RPMI7951 (cell line): ENCODE results near the gene RPS6KA1. TPM values are rescaled to one million over a fixed set of nuclear protein-coding genes. Genes with fewer than 3 reads are reported as not detected.
A peak's percentile ranks its signal among the peaks of the same experiment; 100 is the strongest.
"Not testable (repeated sequence)": the region's sequence is repeated elsewhere in the genome, so short reads cannot be mapped to it uniquely, and the experiment has no call there.

Experiments used
- DNase-seq: peaks from one replicate; pipeline ENCODE4 v3.0.0-alpha.2; 2012; ENCODE audit warnings: low read depth
- total RNA-seq: library from RNA; depleted of rRNA; stranded (reverse); fragments of >200 nt; shearing (Covaris generic); gene quantifications from 2 replicates; pipeline ENCODE4 v1.2.3, GENCODE V29; 2014

The RPS6KA1 gene
- total RNA-seq, 1 experiment from 2014 or later: 33.6 TPM

DNA sequence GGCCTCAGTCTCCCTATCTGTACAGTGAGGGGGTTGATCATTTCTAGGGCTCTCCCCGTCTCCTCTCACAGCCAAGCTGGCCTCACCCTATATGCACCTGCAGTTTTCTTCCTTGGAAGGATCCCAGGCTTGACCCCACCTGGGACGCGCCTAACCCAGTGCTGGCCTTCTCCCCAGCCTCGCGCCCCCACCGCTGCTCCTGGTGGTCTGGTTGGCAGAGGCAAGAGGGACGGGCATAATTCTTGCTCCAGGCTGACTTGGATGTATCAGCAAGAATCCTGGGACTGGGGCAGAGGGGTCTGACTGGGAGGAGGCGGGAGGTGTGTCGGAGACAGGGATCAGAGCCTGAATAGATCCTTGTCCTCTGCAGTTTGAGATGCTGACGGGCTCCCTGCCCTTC is 25.2 kb downstream of the RPS6KA1 start:
- no peak for DNase-seq

DNA sequence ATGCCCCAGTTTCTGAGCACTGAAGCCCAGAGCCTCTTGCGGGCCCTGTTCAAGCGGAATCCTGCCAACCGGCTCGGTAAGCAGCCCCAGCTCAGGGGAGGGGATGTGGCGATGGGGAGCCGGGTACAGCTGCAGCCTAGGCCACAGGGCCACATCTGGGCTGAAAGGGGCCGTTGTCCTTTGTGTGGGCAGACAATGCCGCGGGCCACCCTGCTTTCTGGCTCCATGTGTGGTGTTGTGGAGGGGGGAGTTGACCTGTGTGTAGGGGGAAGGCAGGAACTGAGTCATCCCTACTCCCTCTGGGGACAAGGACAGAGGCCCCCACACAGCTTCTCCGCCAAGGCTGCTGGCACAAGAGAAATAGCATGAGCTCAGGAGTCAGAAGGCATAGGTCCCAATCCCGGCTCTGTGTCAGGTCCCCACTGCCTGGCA is 26.0 kb downstream of the RPS6KA1 start:
- DNase-seq: peak; percentile 97

DNA sequence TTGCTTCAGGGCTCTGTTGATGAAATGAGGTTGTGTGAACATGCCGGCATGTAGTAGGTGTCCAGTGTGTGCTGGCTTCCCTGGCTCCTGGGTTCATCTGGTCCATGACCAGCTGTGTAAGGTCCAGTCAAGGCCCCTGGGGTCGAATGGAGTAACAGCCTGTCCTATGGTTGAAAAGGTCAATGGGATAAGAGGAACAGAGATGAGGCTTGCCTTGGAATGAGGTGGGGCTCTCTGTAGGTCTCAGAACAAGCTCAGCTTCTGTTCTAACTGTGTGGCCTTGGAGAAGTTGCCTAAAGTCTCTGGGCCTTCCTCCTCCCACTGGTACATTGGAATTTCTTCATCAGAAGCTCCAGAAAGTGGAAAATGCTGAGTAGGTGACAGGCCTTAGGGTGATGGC is 26.6 kb downstream of the RPS6KA1 start:
- no peak for DNase-seq

DNA sequence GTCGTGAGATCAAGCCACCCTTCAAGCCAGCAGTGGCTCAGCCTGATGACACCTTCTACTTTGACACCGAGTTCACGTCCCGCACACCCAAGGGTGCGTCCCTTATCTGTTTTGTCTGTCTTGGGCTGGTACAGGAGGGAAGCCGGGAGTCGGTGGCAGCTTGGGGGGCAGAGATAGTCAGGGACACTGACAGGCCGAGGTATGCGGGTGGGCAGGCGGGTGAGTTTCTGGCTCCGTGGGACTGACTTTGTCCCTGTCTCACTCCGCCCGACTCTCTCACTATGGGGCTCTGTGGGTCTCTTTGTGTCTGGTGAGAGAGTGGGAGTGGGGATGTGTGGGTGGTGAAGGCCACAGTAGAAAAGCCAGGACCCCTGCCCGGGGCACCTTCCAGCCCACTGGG is 27.4 kb downstream of the RPS6KA1 start:
- no peak for DNase-seq

DNA sequence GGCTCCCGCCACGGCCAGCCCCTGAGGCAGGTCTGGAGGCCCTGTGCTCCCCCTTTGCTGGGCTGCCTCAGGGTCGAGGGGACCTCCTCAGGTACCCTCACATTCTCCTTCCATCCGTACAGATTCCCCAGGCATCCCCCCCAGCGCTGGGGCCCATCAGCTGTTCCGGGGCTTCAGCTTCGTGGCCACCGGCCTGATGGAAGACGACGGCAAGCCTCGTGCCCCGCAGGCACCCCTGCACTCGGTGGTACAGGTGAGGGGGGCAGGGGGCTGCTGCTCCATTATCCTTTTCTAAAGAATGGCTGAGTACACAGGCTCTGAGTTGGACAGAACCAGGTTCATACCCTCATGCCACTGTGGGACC is 29.1 kb downstream of the RPS6KA1 start:
- DNase-seq: no peak

DNA sequence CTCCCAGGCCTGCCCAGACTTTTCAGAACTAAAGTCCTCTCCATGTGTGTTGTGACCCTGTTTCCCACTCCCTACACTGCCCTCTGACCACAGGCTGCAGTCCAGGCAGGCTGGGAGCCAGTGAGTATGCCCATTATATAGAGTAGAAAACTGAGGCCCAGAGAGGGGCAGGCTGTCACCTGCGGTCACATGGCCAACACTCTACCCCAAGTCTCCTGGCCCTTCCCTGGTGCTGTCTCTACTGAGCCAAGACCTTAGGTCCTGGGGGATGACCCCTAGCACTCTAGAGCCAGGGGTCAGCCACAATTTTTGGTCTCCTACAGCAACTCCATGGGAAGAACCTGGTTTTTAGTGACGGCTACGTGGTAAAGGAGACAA is 30.8 kb downstream of the RPS6KA1 start:
- no peak for DNase-seq

DNA sequence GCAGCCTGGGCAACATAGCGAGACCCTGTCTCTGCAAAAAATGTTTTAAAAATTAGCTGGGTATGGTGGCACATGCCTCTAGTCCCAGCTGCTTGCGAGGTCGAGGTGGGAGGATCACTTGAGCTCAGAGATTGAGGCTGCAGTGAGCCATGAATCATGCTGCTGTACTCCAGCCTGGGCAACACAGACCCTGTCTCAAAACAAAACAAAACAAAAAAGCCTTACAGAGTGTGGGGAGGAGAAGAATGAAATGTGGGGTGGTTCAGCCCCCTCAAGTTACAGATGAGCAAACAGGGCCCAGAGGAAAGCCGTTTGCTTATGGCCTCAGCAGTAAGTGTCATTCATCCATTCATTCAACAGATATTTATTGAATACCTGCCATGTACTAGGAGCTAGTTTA is 40.7 kb downstream of the RPS6KA1 start:
- DNase-seq: peak; percentile 26

DNA sequence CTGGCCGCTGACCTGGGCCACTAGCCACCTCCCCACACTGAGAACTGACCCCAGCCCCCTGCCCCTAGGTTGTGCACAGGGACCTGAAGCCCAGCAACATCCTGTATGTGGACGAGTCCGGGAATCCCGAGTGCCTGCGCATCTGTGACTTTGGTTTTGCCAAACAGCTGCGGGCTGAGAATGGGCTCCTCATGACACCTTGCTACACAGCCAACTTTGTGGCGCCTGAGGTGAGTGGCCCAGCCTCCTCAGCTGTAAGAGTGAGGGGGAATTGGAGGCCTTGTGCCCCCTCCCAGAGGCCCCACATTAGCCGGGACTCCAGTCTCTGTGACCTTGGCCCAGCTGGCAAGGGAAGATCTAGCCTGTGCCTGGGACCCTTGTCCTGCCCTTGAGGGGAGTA is 41.8 kb downstream of the RPS6KA1 start:
- DNase-seq: no peak

DNA sequence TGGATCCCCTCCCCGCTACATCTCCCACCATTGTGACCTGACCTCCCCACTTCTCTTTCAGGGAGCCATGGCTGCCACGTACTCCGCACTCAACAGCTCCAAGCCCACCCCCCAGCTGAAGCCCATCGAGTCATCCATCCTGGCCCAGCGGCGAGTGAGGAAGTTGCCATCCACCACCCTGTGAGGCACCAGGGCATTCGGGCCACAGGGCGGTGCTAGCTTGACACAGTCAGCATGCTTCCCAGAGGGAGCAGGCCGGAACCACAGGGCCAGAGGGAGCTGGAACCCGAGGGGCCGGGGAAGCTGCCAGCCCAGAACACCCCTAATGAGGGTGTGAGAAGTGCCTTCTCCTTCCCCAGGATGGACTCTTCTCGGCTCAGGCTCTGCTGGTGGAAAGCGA is 44.5 kb downstream of the RPS6KA1 start:
- DNase-seq: peak; percentile 32

DNA sequence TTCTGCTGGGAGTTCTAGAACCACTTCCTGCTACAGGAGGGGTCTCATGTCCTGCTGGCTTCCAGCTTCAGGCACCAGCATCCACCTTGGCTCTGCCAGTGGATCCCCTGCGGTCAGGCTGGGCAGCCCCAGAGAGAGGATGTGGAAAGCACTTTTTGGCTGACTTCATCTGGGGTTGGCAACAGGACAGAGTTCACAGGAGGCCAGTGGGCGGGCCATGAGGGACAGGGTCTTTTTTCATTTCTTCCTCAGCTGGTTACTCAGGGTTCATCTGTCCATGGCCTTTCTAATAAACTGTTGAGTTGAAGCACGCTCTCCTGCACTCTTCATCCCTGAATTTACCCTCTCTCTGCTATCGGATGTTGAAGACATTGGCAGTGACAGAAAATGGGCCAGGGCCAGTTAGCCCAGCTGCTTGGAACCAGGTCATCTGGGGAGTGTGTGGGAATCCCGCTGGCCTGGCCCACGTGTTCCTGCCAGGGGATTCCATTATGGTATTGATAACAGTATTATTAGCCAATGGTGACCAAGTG is 45.2 kb downstream of the RPS6KA1 start:
- peak; percentile 93 for DNase-seq

DNA sequence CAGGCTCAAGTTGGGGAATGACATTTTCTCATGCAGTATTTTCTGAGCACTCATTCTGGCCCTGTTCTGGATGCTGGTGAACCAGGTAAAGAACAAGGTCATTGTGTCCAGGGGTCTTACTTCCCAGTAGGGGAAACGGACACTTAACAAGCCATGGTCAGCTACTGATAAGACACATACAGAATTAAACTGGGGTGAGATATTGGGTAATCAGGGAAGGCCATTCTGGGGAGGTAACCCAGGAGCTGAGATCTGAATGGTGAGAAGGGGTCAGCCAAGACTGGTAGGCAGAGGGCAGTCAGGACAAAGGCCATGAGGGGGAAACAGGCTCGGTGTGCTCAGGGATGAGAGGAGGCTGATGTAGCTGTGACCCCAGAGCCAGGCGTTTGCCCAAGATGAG is 45.8 kb downstream of the RPS6KA1 start:
- DNase-seq: no peak

DNA sequence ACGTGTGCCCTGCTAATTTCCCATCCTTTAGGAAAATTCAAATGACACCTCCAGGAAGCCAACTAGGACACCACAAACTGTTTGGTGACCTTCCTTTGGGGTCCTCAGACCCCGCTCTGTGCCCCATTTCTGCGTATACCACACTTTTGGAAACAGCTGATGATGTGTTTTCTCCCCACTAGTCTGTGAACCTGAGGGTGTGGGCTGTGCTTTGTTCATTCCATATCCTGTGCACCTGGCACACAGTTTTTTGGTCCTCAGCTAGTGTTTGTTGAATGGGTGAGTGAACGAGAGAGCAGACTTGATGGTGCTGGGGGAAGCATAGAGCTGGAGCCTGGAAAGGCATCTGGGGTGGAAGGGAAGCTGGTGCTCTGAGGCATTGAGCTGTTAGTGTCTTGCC is 48.6 kb downstream of the RPS6KA1 start:
- DNase-seq: no peak

DNA sequence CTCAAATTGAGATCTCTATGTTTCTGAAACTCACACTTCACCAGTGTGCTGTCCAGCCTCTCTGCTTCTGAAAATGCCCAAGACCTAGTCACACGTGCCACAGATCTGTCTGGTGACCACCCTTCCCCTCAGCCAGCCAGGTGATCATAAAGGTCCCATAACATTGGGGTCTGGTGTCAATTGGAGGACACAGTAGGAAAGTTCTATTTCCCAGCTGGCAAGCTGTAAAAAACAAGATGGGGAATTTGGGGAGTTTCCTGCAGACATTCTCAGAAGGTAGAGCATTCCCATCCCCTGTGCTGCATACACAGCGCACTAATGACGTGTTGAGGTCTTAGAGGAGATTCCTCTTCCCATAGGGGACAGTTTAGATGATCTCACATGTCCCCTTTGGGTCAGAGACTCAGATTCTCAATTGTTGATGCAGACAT is 50.1 kb downstream of the RPS6KA1 start:
- DNase-seq: no peak

DNA sequence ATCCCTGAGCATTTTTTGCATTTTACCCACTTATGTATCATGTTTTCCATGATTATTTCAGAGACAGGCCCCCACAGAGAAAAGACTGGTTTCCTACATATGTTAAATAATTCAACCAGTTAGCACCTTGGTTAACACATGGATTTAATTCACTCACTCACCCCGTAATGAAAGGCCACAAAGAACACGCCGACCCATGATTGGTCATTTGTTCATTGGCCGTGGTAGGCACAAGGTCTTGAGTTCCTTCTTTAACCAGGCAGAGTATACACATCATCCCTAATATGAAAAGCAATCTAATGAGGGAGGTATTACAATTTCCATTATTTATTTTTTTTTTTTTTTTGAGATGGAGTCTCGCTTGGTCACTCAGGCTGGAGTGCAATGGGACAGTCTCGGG is 50.6 kb downstream of the RPS6KA1 start:
- DNase-seq: no peak

DNA sequence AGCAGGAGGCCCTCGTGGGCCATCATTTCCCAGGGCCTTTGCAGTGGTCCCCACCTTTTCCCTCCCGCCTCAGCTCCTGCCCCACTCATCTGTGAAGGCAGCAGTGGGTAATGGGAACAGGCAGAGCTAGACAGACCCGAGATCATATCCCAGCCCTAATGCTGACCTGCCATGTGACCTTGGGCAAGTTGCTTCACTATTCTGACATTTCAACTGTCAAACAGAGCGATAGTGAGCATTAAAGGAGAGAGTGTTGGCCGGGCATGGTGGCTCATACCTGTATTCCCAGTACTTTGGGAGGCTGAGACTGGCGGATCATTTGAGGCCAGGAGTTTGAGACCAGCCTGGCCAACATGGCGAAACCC is 51.7 kb downstream of the RPS6KA1 start:
- no peak for DNase-seq

DNA sequence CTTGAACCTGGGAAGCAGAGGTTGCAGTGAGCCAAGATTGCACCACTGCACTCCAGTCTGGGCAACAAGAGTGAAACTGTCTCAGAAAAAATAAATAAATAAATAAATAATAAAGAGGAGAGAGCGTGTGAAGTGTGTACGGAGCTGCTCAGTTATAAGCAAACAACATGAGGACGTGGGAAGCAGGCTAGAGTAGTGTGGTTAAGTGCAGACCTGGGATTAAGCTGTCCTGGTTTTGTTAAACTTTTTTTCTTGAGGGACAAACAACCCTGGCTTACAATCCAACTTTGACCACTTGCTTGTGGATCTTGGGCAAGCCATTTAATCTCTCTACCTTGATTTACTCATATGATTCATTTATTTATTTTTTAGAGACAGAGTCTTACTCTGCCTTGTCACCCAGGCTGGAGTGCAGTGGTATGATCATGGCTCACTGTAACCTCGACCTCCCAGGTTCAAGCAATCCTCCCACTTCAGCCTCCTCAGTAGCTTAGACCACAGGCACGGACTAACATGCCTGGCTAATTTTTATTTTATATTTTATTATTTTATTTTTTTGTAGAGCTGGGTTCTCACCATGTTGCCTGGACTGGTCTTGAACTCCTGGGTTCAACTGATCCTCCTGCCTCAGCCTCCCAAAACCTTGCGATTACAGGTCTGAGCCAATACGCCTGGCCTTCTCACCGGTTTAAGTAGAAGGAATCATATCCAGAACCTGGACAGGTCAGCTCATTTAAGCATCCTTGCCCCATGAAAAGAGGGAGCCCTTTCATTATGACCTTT is 52.7 kb downstream of the RPS6KA1 start:
- DNase-seq: no peak

DNA sequence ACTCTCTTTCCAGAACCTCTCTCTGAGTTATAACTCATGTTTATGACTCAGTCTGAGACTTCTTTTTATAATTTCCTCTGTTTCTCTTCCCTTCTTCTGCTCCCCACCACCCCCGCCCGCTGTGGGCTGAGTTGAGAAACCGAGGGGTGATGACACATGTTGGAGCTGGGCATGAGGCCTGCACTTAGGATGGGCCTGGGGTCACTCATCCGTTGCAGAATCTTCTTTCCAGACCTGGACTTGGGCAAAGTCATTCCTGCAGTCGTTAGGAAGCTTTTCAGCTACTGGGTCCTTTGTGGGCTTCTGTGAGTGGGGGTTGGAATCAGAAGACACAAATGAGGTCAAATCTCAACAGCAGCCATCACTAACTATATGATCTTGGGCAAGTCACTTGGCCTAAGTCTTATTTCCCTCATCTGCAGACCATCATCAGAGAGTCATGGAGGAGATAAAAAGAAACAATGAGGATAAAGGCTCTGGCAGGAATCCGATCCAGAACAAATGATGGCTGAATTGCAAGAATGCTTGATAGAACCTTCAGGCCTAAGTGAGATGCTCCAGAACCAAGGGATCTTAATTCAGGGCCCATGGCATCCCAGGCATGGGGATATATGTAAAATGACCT is 53.4 kb downstream of the RPS6KA1 start:
- DNase-seq: peak; percentile 78

DNA sequence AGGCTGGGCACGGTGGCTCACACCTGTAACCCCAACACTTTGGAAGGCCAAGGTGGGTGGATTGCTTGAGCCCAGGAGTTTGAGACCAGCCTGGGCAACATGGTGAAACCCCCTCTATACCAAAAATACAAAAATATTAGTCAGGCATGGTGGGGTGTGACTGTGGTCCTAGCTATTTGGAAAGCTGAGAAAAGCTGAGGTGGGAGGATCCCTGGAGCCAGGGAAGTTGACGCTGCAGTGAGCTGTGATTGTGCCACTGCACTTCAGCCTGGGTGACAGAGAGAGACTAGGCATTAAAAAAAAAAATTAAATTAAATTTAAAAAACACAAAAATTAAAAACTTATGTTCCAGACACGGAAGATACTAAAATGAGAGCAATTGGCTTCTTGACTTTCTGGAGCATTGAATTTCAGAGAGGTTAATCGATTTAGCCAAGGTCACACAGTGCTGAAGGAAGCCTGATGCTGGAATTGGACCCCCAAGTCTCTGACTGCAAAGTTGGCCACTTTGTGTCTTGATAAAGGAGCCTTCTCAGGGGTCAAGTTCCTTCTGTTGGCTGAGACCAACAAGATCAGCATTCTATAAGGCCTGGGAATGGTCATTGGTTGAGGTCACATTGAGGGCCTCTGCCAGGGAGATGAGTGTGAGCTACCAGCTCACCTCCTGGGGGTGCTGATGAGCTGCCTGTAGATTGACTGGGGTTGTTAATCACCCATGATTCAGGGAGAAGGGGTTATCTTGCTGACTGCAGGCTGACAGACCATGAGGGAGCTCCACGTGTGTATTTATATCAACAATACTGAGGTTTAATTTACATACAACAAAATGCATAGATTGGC is 54.3 kb downstream of the RPS6KA1 start:
- peak; percentile 25 for DNase-seq

DNA sequence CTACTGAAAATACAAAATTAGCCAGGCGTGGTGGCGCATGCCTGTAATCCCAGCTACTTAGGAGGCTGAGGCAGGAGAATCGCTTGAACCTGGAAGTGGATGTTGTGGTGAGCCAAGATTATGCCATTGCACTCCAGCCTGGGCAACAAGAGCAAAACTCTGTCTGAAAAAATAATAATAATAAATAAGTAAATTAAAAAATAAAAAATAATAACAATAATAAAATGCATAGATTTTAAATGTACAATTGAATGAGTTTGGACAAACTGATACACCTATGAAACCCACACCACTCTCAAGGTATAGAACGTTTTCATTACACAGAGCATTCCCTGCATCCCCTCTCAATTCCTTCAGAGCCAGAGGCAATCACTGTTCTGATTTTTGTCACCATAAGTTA is 55.0 kb downstream of the RPS6KA1 start:
- DNase-seq: not testable (repeated sequence)

DNA sequence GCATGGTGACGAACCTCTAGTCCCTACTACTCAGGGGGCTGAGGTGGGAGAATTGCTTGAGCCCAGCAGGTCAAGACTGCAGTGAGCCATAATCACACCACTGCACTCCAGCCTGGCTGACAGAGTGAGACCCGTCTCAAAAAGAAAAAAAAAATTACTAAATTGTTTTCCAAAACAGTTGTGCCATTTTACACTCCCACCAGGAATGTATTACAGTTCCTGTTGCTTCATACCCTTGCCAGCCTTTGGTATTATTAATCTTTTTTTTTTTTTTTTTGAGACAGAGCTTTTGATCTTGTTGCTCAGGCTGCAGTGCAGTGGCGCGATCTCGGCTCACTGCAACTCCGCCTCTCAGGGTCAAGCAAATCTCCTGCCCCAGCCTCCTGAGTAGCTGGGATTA is 55.9 kb downstream of the RPS6KA1 start:
- DNase-seq: no peak

DNA sequence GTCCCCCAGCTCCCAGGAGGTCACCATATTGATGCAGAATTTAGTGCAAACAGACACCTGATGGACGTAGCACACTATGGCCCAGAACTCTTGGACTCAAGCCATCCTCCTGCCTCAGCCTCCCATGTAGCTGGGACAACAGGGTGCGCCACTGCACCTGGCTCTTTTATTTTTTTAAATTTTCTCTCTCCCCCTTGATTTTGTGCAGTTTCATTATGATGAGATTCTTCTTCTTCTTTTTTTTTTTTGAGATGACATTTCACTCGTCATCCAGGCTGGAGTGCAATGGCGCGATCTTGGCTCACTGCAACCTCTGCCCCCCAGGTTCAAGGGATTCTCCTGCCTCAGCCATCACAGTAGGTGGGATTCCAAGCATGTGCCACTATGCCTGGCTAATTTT is 63.8 kb downstream of the RPS6KA1 start:
- DNase-seq: no peak

DNA sequence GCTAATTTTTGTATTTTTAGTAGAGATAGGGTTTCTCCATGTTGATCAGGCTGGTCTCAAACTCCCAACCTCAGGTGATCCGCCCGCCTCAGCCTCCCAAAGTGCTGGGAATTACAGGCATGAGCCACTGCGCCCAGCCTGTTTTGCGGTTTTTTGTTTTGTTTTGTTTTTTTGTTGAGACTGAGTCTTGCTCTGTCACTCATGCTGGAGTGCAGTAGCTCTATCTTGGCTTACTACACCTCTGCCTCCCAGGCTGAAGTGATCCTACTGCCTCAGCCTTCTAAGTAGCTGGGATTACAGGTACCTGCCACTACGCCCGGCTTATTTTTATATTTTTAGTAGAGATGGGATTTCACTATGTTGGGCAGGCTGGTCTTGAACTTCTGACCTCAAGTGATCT is 65.0 kb downstream of the RPS6KA1 start:
- DNase-seq: not testable (repeated sequence)

DNA sequence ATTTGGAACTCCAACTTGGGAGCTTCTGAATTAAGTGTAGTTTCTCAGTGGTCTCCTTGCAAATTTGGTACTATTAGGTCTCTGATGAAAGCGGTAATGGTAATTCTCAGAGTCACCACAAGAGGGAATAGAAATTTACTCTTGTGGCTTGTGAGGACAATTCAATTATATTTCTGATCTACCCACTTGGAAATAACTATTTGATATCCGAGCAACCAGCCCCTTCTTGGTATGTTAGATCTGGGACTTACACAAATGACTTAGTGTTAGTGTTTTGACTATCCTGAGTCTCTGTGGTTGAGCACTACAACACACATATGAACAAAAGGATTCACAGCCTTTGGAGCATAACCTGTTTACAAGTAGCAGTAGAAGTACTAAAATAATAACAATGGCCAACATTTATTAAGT is 68.1 kb downstream of the RPS6KA1 start:
- DNase-seq: peak; percentile 71
